Activated naive CD8-positive, alpha-beta T cell treated with anti-CD3 and anti-CD28 coated beads, Interleukin-2, amount 50 U/mL, for 24 hours (primary cell): ENCODE results near the gene DIAPH2.

Experiments used
- ATAC-seq: fragments of 150-1000 bp; cut with Tn5 transposase; one replicate; pipeline ENCODE4 v1.10.0; 2021
- DNase-seq: peaks from one replicate; pipeline ENCODE4 v3.0.0; 2021
- H3K27ac Mint-ChIP-seq: one replicate; pipeline ENCODE4 v1.8.0; 2021; ENCODE audit warnings: mild to moderate bottlenecking, mixed read lengths
- H3K27me3 Mint-ChIP-seq: one replicate; pipeline ENCODE4 v1.8.0; 2021; ENCODE audit warnings: mixed read lengths
- H3K36me3 Mint-ChIP-seq: one replicate; pipeline ENCODE4 v1.8.0; 2021; ENCODE audit warnings: low read depth, mixed read lengths
- H3K4me1 Mint-ChIP-seq: one replicate; pipeline ENCODE4 v1.8.0; 2021; ENCODE audit warnings: mixed read lengths
- H3K4me3 Mint-ChIP-seq: one replicate; pipeline ENCODE4 v1.8.0; 2021; ENCODE audit warnings: mild to moderate bottlenecking, moderate library complexity, mixed read lengths
- H3K9me3 Mint-ChIP-seq: one replicate; pipeline ENCODE4 v1.8.0; 2021; ENCODE audit warnings: mixed read lengths

The DIAPH2 gene

DNA sequence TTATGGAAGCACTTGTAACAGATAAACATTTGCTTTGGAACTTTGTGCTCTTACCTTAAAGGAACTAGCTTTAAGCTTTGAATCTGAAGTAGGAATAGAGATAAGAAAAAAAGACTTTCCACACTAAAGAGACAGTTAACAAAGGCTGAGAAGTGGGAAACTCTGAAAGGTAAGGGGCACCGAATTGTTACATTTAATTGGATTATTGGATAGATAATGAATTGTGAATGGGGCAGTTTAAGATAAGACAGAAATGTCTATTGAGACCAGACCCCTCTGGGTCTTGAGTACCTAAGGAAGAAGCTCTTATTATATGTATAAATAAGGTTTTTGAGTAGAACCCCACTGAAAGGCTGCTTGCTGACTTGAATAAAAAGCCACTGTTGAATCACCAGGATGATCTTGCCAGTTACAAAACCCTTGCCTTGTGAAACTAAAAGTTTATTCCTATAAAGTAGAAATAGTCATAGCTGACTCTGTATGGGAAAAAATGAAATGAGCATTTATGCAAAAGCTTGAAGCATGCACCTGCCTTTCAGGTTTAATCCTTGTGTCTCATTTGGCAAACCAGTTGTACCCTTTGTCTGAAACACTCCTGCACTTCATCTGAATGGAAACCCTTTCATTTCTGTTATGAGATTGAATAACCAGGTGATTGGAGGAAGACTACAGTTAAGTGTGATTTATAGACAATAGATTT, 622.3 kb downstream of the DIAPH2 start:
- ATAC-seq (no peak), DNase-seq (no peak)
- no peaks in the 10 kb centered on the region for H3K27me3 Mint-ChIP-seq
- H3K4me3 Mint-ChIP-seq, result no peak overlapping the region
- no peak overlapping the region for H3K27ac Mint-ChIP-seq
- no peaks in the 10 kb centered on the region for H3K9me3 Mint-ChIP-seq
- peaks cover 2% of the 10 kb centered on the region for H3K36me3 Mint-ChIP-seq
- no peaks in the 10 kb centered on the region for H3K4me1 Mint-ChIP-seq

DNA sequence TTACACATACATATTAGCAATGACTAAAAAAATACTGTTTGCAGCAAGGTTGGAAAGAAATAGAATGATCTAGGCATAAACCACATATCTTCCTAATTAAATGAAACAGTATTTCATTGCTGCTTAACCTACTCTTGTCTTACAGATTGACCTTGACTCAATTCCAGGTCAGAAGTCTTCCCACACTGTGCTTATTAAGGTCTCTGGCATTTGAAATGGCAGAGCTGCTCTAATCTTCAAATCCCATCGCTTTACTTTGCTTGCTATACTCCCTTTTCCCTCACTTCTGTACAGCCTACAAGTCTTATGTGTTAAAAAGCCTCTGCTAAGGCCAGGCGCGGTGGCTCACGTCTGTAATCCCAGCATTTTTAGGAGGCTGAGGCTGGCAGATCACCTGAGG, 623.5 kb downstream of the DIAPH2 start:
- ATAC-seq, result no peak
- Mint-ChIP-seq H3K36me3 (peaks cover 2% of the 10 kb centered on the region), H3K27ac (no peak overlapping the region), H3K4me1 (no peaks in the 10 kb centered on the region), H3K4me3 (no peak overlapping the region), H3K9me3 (no peaks in the 10 kb centered on the region), H3K27me3 (no peaks in the 10 kb centered on the region)
- no peak for DNase-seq

DNA sequence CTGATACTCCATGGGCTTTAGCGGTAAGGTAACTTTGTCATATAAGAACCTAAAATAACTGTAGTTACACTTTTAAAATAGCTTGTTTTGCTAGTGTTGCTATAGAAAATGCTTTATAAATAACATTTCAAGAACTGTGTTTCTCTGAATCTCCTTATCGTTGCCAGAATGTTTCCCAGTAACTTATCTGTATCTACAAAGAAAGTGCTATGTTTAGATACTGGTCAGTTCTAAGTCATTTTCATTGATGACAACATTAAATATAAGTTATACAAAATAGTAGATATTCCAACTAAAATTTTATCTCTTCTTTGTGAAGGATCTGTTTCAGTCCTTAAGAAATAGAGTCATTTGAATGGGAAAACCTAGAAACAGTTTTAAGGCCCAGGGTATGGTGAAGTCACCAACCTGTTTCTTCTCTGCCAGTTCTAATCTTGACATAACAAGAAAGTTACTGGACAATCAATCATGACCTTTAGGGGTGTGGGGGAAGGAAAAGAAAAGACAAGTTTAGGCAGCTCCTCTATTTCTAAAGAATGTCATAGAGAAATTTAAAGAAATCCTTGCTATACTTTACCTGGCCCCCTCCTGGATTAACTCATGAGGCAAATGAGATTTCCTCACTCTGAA, 625.0 kb downstream of the DIAPH2 start:
- DNase-seq (no peak), ATAC-seq (no peak)
- no peaks in the 10 kb centered on the region for H3K27me3 Mint-ChIP-seq
- H3K4me1 Mint-ChIP-seq, result no peaks in the 10 kb centered on the region
- H3K36me3 Mint-ChIP-seq, result peaks cover 2% of the 10 kb centered on the region
- no peak overlapping the region for H3K27ac Mint-ChIP-seq
- H3K4me3 Mint-ChIP-seq, result no peak overlapping the region
- no peaks in the 10 kb centered on the region for H3K9me3 Mint-ChIP-seq

DNA sequence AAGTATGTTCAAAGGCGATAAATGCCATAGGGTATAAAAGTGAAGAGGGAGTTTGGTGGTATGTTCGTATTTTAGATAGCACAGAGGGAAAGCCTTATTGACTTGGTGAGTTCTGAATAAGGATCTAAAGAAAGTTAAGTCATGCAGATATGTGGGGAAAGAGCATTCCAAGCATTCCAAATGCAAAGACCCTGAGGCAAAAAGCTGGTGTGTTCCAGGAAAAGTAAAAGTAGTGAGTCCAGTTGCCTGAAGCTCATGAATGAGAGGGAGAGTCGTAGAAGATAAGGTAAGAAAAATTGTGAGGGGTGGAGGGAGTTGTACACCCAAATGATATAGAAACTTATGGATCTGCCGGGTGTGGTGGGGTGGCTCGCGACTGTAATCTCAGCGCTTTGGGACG, 625.7 kb downstream of the DIAPH2 start:
- Mint-ChIP-seq H3K4me1 (no peaks in the 10 kb centered on the region), H3K9me3 (no peaks in the 10 kb centered on the region), H3K36me3 (peaks cover 2% of the 10 kb centered on the region), H3K27ac (no peak overlapping the region), H3K27me3 (no peaks in the 10 kb centered on the region), H3K4me3 (no peak overlapping the region)
- DNase-seq (no peak), ATAC-seq (no peak)

DNA sequence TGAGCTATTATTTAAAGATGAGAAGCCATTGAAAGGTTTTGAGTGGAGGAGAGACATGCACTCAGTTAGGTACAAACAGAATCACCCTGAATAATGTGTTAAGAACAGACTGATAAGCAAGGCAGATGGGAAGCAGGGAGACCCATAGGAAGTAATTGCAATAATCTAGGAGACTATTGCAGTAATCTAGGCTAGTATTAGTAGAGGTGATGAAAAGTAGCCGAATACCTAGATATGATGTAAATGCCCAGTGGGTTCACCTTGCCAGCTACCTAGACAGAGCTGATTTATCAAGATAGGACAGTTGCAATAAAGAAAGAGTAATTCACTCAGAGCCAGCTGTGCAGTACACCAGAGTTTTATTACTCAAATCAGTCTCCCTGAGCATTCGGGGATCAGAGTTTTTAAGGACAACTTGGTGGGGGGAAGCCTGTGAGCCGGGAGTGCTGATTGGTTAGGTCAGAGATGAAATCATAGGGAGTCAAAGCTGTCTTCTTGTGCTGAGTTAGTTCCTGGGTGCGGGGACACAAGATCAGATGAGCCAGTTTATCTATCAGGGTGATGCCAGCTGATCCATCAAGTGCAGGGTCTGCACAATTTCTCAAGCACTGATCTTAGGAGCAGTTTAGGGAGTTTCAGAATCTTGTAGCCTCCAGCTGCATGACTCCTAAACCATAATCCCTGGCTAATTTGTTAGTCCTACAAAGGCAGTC, 626.6 kb downstream of the DIAPH2 start:
- no peaks in the 10 kb centered on the region for H3K27me3 Mint-ChIP-seq
- H3K4me3 Mint-ChIP-seq, result no peak overlapping the region
- ATAC-seq, result no peak
- H3K27ac Mint-ChIP-seq, result no peak overlapping the region
- no peaks in the 10 kb centered on the region for H3K4me1 Mint-ChIP-seq
- no peak for DNase-seq
- peaks cover 2% of the 10 kb centered on the region for H3K36me3 Mint-ChIP-seq
- H3K9me3 Mint-ChIP-seq, result no peaks in the 10 kb centered on the region

DNA sequence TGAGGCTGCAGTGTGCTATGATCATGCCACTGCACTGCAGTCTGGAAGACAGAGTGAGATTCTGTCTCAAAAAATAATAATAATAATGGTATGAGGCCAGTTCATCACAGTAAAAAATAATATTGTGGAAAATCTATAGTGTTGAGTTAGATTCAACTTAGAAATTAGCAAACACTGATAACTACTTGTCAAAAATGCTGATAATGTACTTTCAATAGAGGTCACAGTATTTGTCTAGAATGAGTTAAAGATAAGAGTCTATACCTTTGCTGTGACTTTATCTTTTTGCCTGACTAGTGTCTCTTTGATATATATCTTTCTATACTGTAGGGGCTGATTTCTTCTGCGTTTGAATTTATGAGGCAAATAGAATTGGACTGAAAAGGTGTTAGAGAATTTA, 629.7 kb downstream of the DIAPH2 start:
- no peaks in the 10 kb centered on the region for H3K36me3 Mint-ChIP-seq

DNA sequence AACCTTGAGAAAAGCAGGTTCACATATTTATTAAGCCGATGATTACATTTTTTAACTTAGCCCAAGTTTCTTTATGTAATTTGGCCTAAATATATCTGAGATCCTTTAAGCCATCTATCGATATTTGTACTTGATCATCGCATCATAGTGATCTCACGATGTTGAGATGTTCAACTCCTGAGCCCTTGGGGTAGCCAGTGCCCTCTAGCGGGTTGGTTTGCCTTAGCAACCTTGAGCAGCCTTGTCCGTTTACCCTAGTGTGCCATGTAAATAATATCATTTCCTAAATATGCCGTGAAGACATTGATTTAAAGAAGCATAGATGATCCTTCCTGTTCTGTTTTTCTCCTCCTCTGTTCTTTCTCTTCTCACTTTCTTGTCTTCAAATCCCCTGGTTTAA, 631.3 kb downstream of the DIAPH2 start:
- H3K4me3 Mint-ChIP-seq, result no peak overlapping the region
- no peaks in the 10 kb centered on the region for H3K27me3 Mint-ChIP-seq
- no peak overlapping the region for H3K27ac Mint-ChIP-seq
- ATAC-seq (no peak), DNase-seq (no peak)
- no peaks in the 10 kb centered on the region for H3K4me1 Mint-ChIP-seq
- no peaks in the 10 kb centered on the region for H3K36me3 Mint-ChIP-seq
- no peaks in the 10 kb centered on the region for H3K9me3 Mint-ChIP-seq

More for the DNA sequence above, 629.7 kb downstream of the DIAPH2 start:
- H3K27me3 Mint-ChIP-seq, result no peaks in the 10 kb centered on the region
- H3K9me3 Mint-ChIP-seq, result no peaks in the 10 kb centered on the region
- no peak overlapping the region for H3K4me3 Mint-ChIP-seq
- ATAC-seq, result no peak
- no peak overlapping the region for H3K27ac Mint-ChIP-seq
- no peaks in the 10 kb centered on the region for H3K4me1 Mint-ChIP-seq
- DNase-seq, result no peak

DNA sequence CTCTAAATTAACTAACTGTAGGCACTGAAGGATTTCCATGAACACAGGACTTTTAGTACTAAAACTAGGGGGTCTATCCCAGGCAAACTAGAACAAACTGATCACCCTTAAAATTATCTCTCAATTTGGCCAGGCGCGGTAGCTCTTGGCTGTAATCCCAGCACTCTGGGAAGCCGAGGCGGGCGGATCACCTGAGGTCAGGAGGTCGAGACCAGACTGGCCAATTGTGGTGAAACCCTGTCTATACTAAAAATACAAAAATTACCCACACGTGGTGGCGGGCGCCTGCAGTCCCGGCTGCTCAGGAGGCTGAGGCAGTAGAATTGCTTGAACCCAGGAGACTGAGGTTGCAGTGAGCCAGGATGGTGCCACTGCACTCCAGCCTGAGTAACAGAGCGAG, 635.7 kb downstream of the DIAPH2 start:
- Mint-ChIP-seq H3K27ac (no peak overlapping the region), H3K9me3 (no peaks in the 10 kb centered on the region), H3K4me1 (no peaks in the 10 kb centered on the region), H3K36me3 (no peaks in the 10 kb centered on the region), H3K27me3 (no peaks in the 10 kb centered on the region), H3K4me3 (no peak overlapping the region)
- no peak for DNase-seq
- no peak for ATAC-seq

DNA sequence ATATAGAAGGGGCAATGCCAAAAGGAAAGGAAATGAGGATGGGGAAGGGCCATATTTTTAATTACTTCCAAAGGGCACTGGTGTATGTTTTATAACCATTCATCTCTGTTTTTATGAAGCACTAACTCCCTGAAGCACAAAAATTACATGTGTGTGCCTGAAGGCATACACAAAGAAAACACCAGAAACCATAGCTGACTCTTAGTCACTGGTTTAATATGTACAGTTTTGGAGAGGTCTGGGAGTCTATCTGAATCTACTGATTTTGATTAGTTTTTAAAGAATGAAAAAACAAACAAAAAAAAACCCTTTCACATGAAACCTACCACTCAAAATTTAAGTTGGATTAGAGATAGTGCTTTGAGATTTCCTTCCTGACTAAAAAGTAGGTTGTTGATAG, 637.8 kb downstream of the DIAPH2 start:
- no peaks in the 10 kb centered on the region for H3K36me3 Mint-ChIP-seq
- H3K4me1 Mint-ChIP-seq, result no peaks in the 10 kb centered on the region

DNA sequence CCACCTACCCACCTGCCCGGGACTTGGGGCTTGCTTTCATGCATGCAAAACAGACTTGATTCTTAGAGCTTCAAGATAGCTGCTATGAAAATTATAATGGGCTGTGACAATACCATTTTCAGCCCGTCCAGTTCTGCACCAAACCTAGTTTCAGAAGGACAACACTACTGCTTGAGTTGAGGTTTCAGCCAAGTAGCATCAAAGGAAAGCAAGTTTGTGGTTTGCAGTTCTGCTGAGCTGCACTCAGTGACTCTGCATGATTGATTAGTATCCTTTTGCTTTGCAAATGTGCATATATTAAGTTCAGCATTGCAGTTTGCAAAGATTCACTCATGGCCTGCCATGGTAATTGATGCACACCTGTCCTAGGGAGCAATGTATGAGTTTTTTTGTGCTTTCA, 641.8 kb downstream of the DIAPH2 start:
- Mint-ChIP-seq H3K4me1 (no peaks in the 10 kb centered on the region), H3K4me3 (no peak overlapping the region), H3K36me3 (no peaks in the 10 kb centered on the region), H3K27me3 (no peaks in the 10 kb centered on the region), H3K27ac (no peak overlapping the region), H3K9me3 (no peaks in the 10 kb centered on the region)
- ATAC-seq (no peak), DNase-seq (no peak)

More for the DNA sequence above, 637.8 kb downstream of the DIAPH2 start:
- Mint-ChIP-seq H3K27me3 (no peaks in the 10 kb centered on the region), H3K9me3 (no peaks in the 10 kb centered on the region), H3K4me3 (no peak overlapping the region), H3K27ac (no peak overlapping the region)
- DNase-seq (no peak), ATAC-seq (no peak)

DNA sequence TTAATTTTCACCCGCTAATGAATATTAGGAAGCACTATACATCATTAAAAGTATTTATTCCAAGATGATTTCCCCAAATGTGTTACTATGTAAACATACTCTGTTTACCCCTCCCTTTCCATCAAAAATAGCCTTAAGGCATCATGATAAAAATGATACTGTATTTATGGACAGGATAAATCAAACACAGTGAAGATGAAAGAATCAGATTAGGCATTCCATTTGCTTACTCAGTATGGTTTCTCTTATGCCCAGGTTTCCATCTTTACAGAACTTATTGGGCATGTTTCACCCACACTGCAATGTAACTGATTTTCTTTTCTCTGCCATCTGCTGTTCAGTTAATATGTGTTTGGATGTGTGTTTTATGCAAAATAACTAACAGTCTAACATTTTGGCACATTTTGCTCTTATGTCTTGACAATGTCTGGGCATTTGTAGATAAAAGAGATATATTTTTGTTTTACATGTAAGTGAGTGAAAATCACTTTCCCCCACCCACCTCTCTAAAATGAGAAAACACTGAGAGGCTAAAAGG, 644.3 kb downstream of the DIAPH2 start:
- DNase-seq (no peak), ATAC-seq (no peak)
- no peaks in the 10 kb centered on the region for H3K4me1 Mint-ChIP-seq
- H3K27me3 Mint-ChIP-seq, result no peaks in the 10 kb centered on the region
- no peak overlapping the region for H3K27ac Mint-ChIP-seq
- H3K36me3 Mint-ChIP-seq, result peaks cover 2% of the 10 kb centered on the region
- H3K4me3 Mint-ChIP-seq, result no peak overlapping the region
- H3K9me3 Mint-ChIP-seq, result no peaks in the 10 kb centered on the region

DNA sequence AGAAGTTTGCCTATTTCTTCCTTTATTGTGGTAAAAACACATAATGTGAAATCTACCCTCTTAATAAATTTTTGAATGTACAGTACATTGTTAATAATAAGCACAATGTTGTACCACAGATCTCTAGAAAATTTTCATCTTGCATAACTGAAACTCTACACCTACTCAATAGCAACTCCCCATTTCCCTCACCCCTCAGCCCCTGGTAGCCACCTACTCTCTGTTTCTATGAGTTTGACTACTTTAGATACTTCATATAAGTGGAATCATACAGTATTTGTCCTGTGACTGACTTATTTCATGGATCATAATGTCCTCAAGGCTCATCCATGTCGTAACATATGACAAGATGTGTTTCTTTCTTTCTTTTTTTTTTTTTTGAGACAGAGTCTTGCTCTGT, 645.5 kb downstream of the DIAPH2 start:
- Mint-ChIP-seq H3K27ac (no peak overlapping the region), H3K4me3 (no peak overlapping the region), H3K9me3 (no peaks in the 10 kb centered on the region), H3K4me1 (no peaks in the 10 kb centered on the region), H3K36me3 (peaks cover 2% of the 10 kb centered on the region), H3K27me3 (no peaks in the 10 kb centered on the region)
- ATAC-seq (no peak), DNase-seq (no peak)

DNA sequence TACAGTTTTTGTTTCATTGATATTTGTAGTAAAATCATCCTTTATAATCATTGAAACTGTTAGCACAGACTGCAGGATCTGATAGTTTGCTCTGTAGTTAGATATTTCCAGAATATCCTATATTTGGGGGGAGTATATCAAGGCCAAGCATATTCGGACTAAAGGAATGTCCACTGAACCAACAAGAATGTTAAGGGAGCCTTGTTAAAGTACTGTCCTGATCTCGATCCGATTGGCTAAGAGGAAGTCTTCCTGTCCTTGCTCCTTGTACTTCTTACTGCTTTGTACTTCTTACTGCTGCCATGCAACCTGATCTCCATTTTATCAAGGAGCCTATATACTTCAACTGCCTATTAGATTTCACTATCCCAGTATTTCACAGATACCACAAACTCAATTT, 648.3 kb downstream of the DIAPH2 start:
- H3K27me3 Mint-ChIP-seq, result no peaks in the 10 kb centered on the region
- H3K4me1 Mint-ChIP-seq, result no peaks in the 10 kb centered on the region
- H3K36me3 Mint-ChIP-seq, result peaks cover 2% of the 10 kb centered on the region
- no peak for DNase-seq
- no peaks in the 10 kb centered on the region for H3K9me3 Mint-ChIP-seq
- no peak overlapping the region for H3K27ac Mint-ChIP-seq
- no peak for ATAC-seq
- H3K4me3 Mint-ChIP-seq, result no peak overlapping the region

DNA sequence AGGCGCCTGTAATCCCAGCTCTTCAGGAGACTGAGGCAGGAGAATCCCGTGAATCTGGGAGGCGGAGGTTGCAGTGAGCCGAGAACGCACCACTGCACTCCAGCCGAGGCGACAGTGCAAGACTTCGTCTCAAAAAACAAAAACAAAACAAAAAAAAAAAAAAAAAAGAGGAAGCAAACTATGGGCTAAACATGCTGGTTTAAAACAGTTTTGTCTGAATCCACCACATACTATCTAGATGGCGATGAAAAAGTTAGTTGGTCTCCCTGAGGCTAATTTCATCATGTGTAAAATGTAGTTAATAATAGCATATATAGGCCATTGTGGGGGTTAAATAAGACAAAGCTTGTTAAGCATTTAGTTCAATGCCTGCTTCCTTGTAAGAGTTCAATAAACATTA, 650.2 kb downstream of the DIAPH2 start:
- DNase-seq (no peak), ATAC-seq (no peak)
- peaks cover 2% of the 10 kb centered on the region for H3K36me3 Mint-ChIP-seq
- no peak overlapping the region for H3K27ac Mint-ChIP-seq
- no peaks in the 10 kb centered on the region for H3K4me1 Mint-ChIP-seq
- no peaks in the 10 kb centered on the region for H3K27me3 Mint-ChIP-seq
- no peak overlapping the region for H3K4me3 Mint-ChIP-seq
- H3K9me3 Mint-ChIP-seq, result no peaks in the 10 kb centered on the region

DNA sequence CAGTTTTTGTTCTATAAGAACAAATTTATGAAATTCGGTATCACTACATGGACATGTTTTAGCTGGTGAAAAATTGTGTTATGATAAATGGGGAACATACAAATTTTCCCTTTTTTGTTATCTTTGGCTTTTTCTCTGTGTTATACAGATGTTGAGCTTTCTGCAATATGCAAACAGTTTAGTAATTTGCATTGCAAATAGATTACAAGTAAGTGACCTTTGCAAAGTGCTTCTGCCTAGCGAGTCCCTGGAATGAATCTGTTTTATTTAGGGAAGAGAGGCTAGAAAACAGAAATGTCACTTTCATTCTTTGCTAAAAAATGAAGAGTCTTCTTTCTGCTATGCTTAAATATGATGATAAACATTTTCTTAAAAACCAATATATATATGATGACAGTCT, 660.1 kb downstream of the DIAPH2 start:
- H3K9me3 Mint-ChIP-seq, result no peaks in the 10 kb centered on the region
- no peaks in the 10 kb centered on the region for H3K4me1 Mint-ChIP-seq
- no peak overlapping the region for H3K4me3 Mint-ChIP-seq
- no peak for ATAC-seq
- no peak overlapping the region for H3K27ac Mint-ChIP-seq
- no peaks in the 10 kb centered on the region for H3K36me3 Mint-ChIP-seq
- DNase-seq, result no peak
- no peaks in the 10 kb centered on the region for H3K27me3 Mint-ChIP-seq
